C4-2B (cell line): Measurements from ENCODE around the gene SIK1.

Source experiments
- ZFX ChIP-seq: fragments of 450-650 bp; IDR thresholded peaks from 2 replicates; pipeline ENCODE4 v1.6.1; 2017
- TF ChIP-seq, protein P1 (sequence below): fragments of 450-650 bp; conservative IDR thresholded peaks from 2 replicates; pipeline ENCODE4 v1.5.1; 2017; ENCODE audit warnings: mild to moderate bottlenecking

GRCh38 chr21:43370091-43370658 lies 56.8 kb downstream of the SIK1 start:
- TF ChIP-seq, protein P1, sequence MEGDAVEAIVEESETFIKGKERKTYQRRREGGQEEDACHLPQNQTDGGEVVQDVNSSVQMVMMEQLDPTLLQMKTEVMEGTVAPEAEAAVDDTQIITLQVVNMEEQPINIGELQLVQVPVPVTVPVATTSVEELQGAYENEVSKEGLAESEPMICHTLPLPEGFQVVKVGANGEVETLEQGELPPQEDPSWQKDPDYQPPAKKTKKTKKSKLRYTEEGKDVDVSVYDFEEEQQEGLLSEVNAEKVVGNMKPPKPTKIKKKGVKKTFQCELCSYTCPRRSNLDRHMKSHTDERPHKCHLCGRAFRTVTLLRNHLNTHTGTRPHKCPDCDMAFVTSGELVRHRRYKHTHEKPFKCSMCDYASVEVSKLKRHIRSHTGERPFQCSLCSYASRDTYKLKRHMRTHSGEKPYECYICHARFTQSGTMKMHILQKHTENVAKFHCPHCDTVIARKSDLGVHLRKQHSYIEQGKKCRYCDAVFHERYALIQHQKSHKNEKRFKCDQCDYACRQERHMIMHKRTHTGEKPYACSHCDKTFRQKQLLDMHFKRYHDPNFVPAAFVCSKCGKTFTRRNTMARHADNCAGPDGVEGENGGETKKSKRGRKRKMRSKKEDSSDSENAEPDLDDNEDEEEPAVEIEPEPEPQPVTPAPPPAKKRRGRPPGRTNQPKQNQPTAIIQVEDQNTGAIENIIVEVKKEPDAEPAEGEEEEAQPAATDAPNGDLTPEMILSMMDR: no peak
- TF ChIP-seq ZFX: no peak
